Subcutaneous preadipocyte (primary cell): ENCODE measurements around the gene FAR1. TPM values are rescaled to one million over a fixed set of nuclear protein-coding genes. Genes with fewer than 3 reads are reported as not detected.

Experiments used
- small RNA-seq: library from RNA; depleted of rRNA; stranded (forward); fragments of <200 nt; gene quantifications from one replicate; pipeline ENCODE3, GENCODE V24; 2012
- total RNA-seq: library from RNA; depleted of rRNA; stranded (reverse); fragments of >200 nt; gene quantifications from 2 replicates; pipeline ENCODE4 v1.2.3, GENCODE V29; 2012

FAR1 gene
- total RNA-seq: 69.8 and 75.7 TPM in 2 replicates

GRCh38 chr11:13668102-13668956 lies at the start of gene FAR1:
FAR1 (plus strand) TSS chr11:13668668; CDS start chr11:13694766, 26,098 bp downstream.

Small RNA genes within 50 kb of the gene (small RNA-seq; reads per million reads assigned to genes)
- gene AC013828.1: not detected
- gene RF00019: not detected
- gene RPL39P26: not detected

Other genes with a start within 250 kb of the FAR1 start
- 32.3 and 36.8 TPM in 2 replicates for gene BTBD10, start 205.4 kb upstream of the FAR1 start, total RNA-seq
- gene PTH, start 172.7 kb upstream of the FAR1 start, total RNA-seq: not detected in 2 replicates